K562 (cell line): Measurements from ENCODE around the gene HEXIM2. TPM values are rescaled to one million over a fixed set of nuclear protein-coding genes. Genes with fewer than 3 reads are reported as not detected.

Source experiments
- AFF4 ChIP-seq: sonication (generic); formaldehyde crosslinking; IDR thresholded peaks from 2 replicates; pipeline ENCODE4 v1.8.0; 2023; ENCODE audit warnings: mild to moderate bottlenecking, missing genetic modification reagents
- ATF1 ChIP-seq, 2 experiments: fragments of 450-650 bp in 1 of 2; IDR thresholded peaks; 2 replicates each; pipeline ENCODE4 v1.6.1; 2016; ENCODE audit warnings: missing compliant biosample characterization in 1 of 2, missing genetic modification characterization in 1 of 2
- C11orf30 ChIP-seq: fragments of 450-650 bp; IDR thresholded peaks from 2 replicates; pipeline ENCODE4 v1.6.1; 2016; ENCODE audit warnings: low read depth, mild to moderate bottlenecking
- GABPB1 ChIP-seq: sonication (generic); formaldehyde crosslinking; IDR thresholded peaks from 2 replicates; pipeline ENCODE4 v1.8.0; 2022; ENCODE audit warnings: mild to moderate bottlenecking, missing genetic modification reagents
- HMGXB4 ChIP-seq: sonication (generic); formaldehyde crosslinking; IDR thresholded peaks from 2 replicates; pipeline ENCODE4 v1.8.1; 2023; ENCODE audit warnings: mild to moderate bottlenecking, missing genetic modification reagents
- MTA3 ChIP-seq: fragments of 450-650 bp; formaldehyde crosslinking; IDR thresholded peaks from 2 replicates; pipeline ENCODE4 v1.6.1; 2017; ENCODE audit warnings: mild to moderate bottlenecking, borderline replicate concordance
- MYNN ChIP-seq, 2 experiments: sonication (generic); formaldehyde crosslinking in 1 of 2; IDR thresholded peaks; 2 replicates each; pipeline versions ENCODE4 v1.5.0 to v1.6.1; 2016 to 2020; ENCODE audit warnings: antibody characterized with exemption in 1 of 2, missing genetic modification reagents in 1 of 2
- NFRKB ChIP-seq: fragments of 450-650 bp; IDR thresholded peaks from 2 replicates; pipeline ENCODE4 v1.6.1; 2016; ENCODE audit warnings: low read depth
- PHB2 ChIP-seq: fragments of 450-650 bp; IDR thresholded peaks from 2 replicates; pipeline ENCODE4 v1.6.1; 2017; ENCODE audit warnings: low read depth
- SMARCA4 ChIP-seq: fragments of 450-650 bp; IDR thresholded peaks from 2 replicates; pipeline ENCODE4 v1.6.1; 2016
- SRF ChIP-seq, 2 experiments: fragments of 250-450, 450-650 bp in 1 of 2; sonication (Bioruptor Pico) in 1 of 2; sonication (generic) in 1 of 2; formaldehyde crosslinking; IDR thresholded peaks; 2 replicates each; pipeline versions ENCODE4 v1.5.0 to v1.5.1; 2020 to 2022; ENCODE audit warnings: mild to moderate bottlenecking in 1 of 2, missing genetic modification reagents in 1 of 2
- ZNF318 ChIP-seq, 2 experiments: fragments of 450-650 bp; IDR thresholded peaks; 2 replicates each; pipeline ENCODE4 v1.6.1; 2016; ENCODE audit warnings: mild to moderate bottlenecking in 2 of 2, borderline replicate concordance in 1 of 2, low read depth in 1 of 2, moderate library complexity in 1 of 2
- polyA plus RNA-seq, 8 experiments: library from polyadenylated mRNA; depleted of rRNA in 4 of 8; stranded (reverse) in 5 of 8; unstranded in 3 of 8; fragments of >200 nt; fragmentation: Nextera tagmentation in 2 of 8; fragmentation: Illumina TruSeq in 1 of 8; extraction: Ambion mirVana in 2 of 8; extraction: Trizol in 1 of 8; gene quantifications; 2 replicates each; pipeline versions ENCODE4 v1.2.1 to v1.2.3, GENCODE V29; 2011 to 2014; ENCODE audit warnings: inconsistent platforms in 1 of 8, missing spikeins in 1 of 8
- total RNA-seq, 7 experiments: library from RNA; depleted of rRNA in 6 of 7; stranded (reverse); fragments of >200 nt in 6 of 7; fragmentation: Illumina TruSeq in 2 of 7; extraction: Trizol in 2 of 7; gene quantifications; 2 replicates each; pipeline versions ENCODE4 v1.2.1 to v1.2.3, GENCODE V29; 2011 to 2021; ENCODE audit warnings: low replicate concordance in 1 of 7

Gene HEXIM2
- total and polyA plus RNA-seq, 9 of the 15 experiments (the other 6 are each of a cell fraction or from before 2014, with no cell fraction given) = 0.69 to 3.4 (median 1.1) TPM; not detected in 2

GRCh38 chr17:45197555-45198334 is 36.1 kb downstream of the HEXIM2 start (continued):
- no peak for TF ChIP-seq ZNF318 (IDR thresholded peaks at IDR 0.05; ENCODE audit: borderline replicate concordance in 1 of 2, low read depth in 1 of 2)
- TF ChIP-seq GABPB1 = peak; percentile 75
- peak; percentile 58; the same call in 1 of the 2 replicates for TF ChIP-seq MTA3
- TF ChIP-seq NFRKB = peak; percentile 43; the same call in 1 of the 2 replicates
- TF ChIP-seq MYNN (IDR thresholded peaks at IDR 0.05) = 0 out of 2 replicates have a peak, but pooled peaks have one; percentile 38
- TF ChIP-seq MYNN (CRISPR knock-in tag; IDR thresholded peaks at IDR 0.05) = no peak
- no peak for TF ChIP-seq C11orf30
- peak; percentile 39; the same call in 1 of the 2 replicates for TF ChIP-seq HMGXB4 (CRISPR knock-in tag)
- TF ChIP-seq AFF4 (CRISPR knock-in tag) = peak; percentile 74; the same call in 1 of the 2 replicates
- 0 out of 2 replicates have a peak, but pooled peaks have one; percentile 22 for TF ChIP-seq PHB2
- no peak for TF ChIP-seq SMARCA4
- peak in 1 of 2 experiments; percentile 90; a peak in 1 of 4 replicates for TF ChIP-seq SRF (CRISPR knock-in tag; IDR thresholded peaks at IDR 0.05)
- no peak for TF ChIP-seq ATF1 (CRISPR knock-in tag; IDR thresholded peaks at IDR 0.05)
- peak; percentile 52 for TF ChIP-seq ATF1 (tag; IDR thresholded peaks at IDR 0.05)
